ENCODE measurements around the gene C1QTNF4.

The C1QTNF4 gene

DNA sequence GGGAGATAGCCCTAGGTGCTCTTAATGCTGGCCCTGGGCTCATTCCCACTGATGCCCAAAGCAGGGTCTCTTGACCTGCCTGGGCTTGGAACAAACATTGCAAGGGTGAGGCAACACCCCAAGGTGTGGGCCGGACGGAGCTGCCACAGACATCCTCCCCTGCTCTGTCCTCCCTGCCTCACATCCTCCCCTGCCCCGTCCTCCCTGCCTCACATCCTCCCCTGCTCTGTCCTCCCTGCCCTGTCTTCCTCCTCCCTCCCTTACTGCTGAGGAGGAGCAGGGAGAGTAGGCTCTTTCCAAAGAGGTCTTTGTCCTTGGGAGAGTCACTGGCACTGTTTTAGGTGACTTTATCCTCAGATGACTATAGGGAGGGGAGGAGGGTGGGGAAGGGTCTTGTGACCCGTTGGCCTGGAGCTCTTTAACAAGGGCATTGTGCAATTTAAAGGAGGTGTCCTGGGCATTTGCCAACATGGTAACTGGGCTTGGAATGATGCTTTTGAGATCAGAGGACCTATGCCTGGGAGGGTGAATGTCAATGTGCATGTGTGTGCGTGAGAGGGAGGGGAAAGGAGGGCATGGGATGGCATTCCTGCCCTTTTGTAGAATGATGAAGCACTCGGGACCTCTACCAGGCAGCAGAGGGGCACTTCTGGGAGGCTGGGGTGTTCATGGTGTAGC is 7.0 kb downstream of the C1QTNF4 start:
- Histone ChIP-seq H3K9me2 (replicated peaks; ENCODE audit: insufficient read depth, low read length) (no peaks in the 10 kb centered on the region), H3K4me3 (ENCODE audit: insufficient read depth, low read length, poor library complexity, severe bottlenecking) (no peak overlapping the region), H4K20me1 (ENCODE audit: low read depth, low read length) (no peaks in the 10 kb centered on the region), H3K36me3 (ENCODE audit: low read length) (no peaks in the 10 kb centered on the region), H3K4me2 (ENCODE audit: low read depth, low read length, poor library complexity, severe bottlenecking) (no peak overlapping the region), H3F3A (ENCODE audit: insufficient read depth) (no peaks in the 10 kb centered on the region), H3K9me3 (ENCODE audit: insufficient read depth, low read length) (no peaks in the 10 kb centered on the region), H2AFZ (ENCODE audit: low read depth, low read length, severe bottlenecking) (no peak overlapping the region), H3K79me2 (ENCODE audit: insufficient read depth, low read length) (no peaks in the 10 kb centered on the region), H3K27ac (ENCODE audit: low read depth, low read length) (no peak overlapping the region), H3K27me3 (ENCODE audit: low read length) (no peaks in the 10 kb centered on the region), H3K9ac (ENCODE audit: low read length) (no peak overlapping the region)
- TF ChIP-seq, protein P1, sequence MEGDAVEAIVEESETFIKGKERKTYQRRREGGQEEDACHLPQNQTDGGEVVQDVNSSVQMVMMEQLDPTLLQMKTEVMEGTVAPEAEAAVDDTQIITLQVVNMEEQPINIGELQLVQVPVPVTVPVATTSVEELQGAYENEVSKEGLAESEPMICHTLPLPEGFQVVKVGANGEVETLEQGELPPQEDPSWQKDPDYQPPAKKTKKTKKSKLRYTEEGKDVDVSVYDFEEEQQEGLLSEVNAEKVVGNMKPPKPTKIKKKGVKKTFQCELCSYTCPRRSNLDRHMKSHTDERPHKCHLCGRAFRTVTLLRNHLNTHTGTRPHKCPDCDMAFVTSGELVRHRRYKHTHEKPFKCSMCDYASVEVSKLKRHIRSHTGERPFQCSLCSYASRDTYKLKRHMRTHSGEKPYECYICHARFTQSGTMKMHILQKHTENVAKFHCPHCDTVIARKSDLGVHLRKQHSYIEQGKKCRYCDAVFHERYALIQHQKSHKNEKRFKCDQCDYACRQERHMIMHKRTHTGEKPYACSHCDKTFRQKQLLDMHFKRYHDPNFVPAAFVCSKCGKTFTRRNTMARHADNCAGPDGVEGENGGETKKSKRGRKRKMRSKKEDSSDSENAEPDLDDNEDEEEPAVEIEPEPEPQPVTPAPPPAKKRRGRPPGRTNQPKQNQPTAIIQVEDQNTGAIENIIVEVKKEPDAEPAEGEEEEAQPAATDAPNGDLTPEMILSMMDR (IDR thresholded peaks at IDR 0.05; ENCODE audit: insufficient read depth, low read length, poor library complexity, severe bottlenecking), result no peak
- TF ChIP-seq EZH2phosphoT487 (conservative IDR thresholded peaks at IDR 0.05; ENCODE audit: low read length), result no peak

DNA sequence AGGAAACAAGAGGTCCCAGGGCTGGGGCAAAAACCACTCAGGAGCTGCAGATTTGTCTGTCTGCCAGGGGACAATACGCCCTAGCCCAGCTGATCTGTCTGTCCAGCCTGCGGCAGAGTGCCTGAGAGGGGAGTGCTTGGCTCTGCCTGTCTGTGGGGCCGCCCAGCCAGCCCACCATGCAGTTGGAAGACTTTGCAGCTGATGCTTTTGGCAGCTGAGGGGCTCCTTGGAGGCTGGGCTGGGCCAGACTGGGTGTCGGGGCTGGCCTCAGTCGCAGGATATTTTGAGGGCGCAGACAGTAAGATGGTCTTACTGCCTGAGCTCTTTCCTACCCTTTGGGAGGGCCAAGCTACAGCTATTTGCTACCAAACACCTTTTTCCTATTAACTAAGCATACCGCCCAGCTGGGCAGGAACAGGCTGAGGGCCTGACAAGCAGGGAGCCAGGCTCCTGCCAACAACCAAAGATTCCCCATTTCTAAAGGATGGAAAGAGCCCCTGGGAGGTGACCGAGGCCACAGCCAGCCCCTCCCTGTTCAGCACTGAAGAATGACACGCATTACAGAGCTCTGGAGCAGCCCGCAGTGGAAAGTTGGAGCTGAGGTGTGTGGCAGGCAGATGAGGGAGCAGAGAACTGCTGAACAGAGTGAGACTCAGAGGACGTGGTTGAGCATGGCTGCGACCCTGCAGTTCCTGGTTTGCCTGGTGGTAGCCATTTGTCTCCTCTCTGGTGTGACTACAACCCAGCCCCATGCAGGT is 7.9 kb downstream of the C1QTNF4 start, which contains the start of gene FAM180B:
FAM180B (plus strand) TSS at position 581 of the 758 bp plus-strand sequence; CDS start at position 672, 91 bp downstream.
- no peaks in the 10 kb centered on the region for H3F3A ChIP-seq (ENCODE audit: insufficient read depth)
- H3K9me2 ChIP-seq (replicated peaks; ENCODE audit: insufficient read depth, low read length), result no peaks in the 10 kb centered on the region
- no peak for TF ChIP-seq EZH2phosphoT487 (conservative IDR thresholded peaks at IDR 0.05; ENCODE audit: low read length)
- TF ChIP-seq, protein P1 (IDR thresholded peaks at IDR 0.05; ENCODE audit: insufficient read depth, low read length, poor library complexity, severe bottlenecking), result no peak
- H3K27me3 ChIP-seq (ENCODE audit: low read length), result no peaks in the 10 kb centered on the region
- H3K27ac ChIP-seq (ENCODE audit: low read depth, low read length), result no peak within 1 kb of the TSS
- no peak within 1 kb of the TSS for H2AFZ ChIP-seq (ENCODE audit: low read depth, low read length, severe bottlenecking)
- H3K4me3 ChIP-seq (ENCODE audit: insufficient read depth, low read length, poor library complexity, severe bottlenecking), result no peak within 1 kb of the TSS
- no peak within 1 kb of the TSS for H3K4me2 ChIP-seq (ENCODE audit: low read depth, low read length, poor library complexity, severe bottlenecking)
- H3K79me2 ChIP-seq (ENCODE audit: insufficient read depth, low read length), result no peaks in the 10 kb centered on the region
- H3K36me3 ChIP-seq (ENCODE audit: low read length), result 0 out of 2 replicates have a peak, but pooled peaks cover 5% of the 10 kb centered on the region
- no peaks in the 10 kb centered on the region for H3K9me3 ChIP-seq (ENCODE audit: insufficient read depth, low read length)
- no peaks in the 10 kb centered on the region for H4K20me1 ChIP-seq (ENCODE audit: low read depth, low read length)
- no peak within 1 kb of the TSS for H3K9ac ChIP-seq (ENCODE audit: low read length)

DNA sequence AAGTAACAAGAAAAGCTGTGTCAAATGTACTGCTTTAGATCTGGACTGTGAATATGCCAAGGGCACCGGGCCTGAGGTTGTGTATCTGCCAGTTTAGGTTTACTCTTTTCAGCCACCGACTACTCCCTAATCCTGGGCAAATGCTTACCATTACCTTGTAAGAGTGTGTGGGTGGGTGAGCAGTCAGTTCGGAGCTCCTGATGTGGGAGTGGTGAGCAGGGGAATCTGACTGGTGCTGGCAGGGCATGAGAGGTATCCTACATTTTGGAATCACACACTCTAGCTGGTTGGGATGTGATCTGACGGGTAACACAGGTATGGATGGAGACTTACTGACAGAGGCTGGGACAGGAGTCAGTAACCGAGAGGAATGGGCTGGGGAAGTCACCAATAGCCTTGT is 10.4 kb downstream of the C1QTNF4 start:
- TF ChIP-seq EZH2phosphoT487 (conservative IDR thresholded peaks at IDR 0.05; ENCODE audit: low read length), result no peak
- TF ChIP-seq, protein P1 (IDR thresholded peaks at IDR 0.05; ENCODE audit: insufficient read depth, low read length, poor library complexity, severe bottlenecking), result no peak
- Histone ChIP-seq H2AFZ (ENCODE audit: low read depth, low read length, severe bottlenecking) (no peak overlapping the region), H3K27ac (ENCODE audit: low read depth, low read length) (no peak overlapping the region), H3K79me2 (ENCODE audit: insufficient read depth, low read length) (peaks cover 18% of the 10 kb centered on the region), H3K36me3 (ENCODE audit: low read length) (0 out of 2 replicates have a peak, but pooled peaks cover 5% of the 10 kb centered on the region), H3K4me2 (ENCODE audit: low read depth, low read length, poor library complexity, severe bottlenecking) (no peak overlapping the region), H3K9me2 (replicated peaks; ENCODE audit: insufficient read depth, low read length) (no peaks in the 10 kb centered on the region), H3K9ac (ENCODE audit: low read length) (no peak overlapping the region), H3F3A (ENCODE audit: insufficient read depth) (no peaks in the 10 kb centered on the region), H3K4me3 (ENCODE audit: insufficient read depth, low read length, poor library complexity, severe bottlenecking) (no peak overlapping the region), H3K9me3 (ENCODE audit: insufficient read depth, low read length) (no peaks in the 10 kb centered on the region), H3K27me3 (ENCODE audit: low read length) (no peaks in the 10 kb centered on the region), H4K20me1 (ENCODE audit: low read depth, low read length) (no peaks in the 10 kb centered on the region)

All from SU-DHL-6 (cell line).